HG03521 (cell line): ENCODE data around the gene PABPC1L2A.
"Not testable (repeated sequence)": the region's sequence is repeated elsewhere in the genome, so short reads cannot be mapped to it uniquely, and the experiment has no call there.

Source experiments
- ATAC-seq: cut with Tn5 transposase; IDR thresholded peaks from one replicate; pipeline ENCODE4 v1.9.1; 2021; ENCODE audit warnings: mild to moderate bottlenecking, moderate library complexity; ENCODE audit not compliant: unreplicated experiment

Gene PABPC1L2A

DNA sequence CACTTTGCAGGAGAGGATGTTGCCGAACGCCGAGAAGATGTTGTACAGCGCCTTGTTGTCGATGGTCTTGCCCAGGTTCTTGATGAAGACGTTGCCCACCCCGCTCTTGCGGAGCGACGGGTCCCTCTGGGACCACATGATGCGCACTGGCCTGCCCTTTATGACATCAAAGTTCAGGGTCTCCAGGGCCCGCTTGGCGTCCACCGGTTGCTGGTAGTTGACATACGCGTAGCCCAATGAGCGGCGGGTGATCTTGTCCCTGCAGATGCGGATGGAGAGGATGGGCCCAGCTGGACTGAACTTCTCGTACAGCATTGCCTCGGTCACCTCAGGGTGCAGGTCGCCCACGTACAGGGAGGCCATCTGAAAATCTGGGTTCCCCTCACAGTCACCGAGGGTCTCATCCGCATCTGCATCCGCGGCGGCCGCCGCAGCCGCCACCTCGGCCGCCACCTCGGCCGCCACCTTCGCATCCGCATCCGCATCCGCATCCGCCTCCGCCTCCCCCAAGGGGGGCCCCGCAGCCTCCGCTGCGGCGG lies at the start of gene PABPC1L2A:
TSS of gene PABPC1L2A (minus strand) at position 489 of the 539 bp plus-strand sequence. CDS start at position 363, 126 bp downstream.
- not testable (repeated sequence) for ATAC-seq

DNA sequence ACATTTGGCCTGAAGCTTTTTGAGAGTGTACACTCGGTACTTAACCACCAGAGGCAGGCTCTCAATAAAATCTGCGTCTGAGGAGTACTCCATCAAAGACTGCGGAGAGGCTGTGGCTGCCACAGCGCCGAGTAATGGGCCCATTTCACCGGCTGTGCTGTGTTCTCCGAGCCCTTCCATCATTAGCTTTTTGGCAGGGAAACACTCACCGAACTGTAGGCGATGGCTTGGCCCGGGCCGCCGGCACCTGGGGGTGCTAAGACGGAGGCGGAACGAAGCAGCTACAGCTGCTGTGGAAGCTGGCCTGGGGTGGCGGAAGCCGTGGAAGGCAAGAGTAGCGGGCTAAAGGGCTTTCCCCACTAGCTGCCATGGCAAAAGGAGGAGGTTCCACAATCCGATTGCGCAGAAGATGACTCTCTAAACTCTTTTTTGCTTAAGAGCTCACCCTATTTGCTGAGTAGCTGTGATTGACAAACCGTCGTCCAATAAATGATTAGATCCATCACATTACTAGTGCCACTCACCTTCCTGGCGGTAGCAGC lies 48.5 kb upstream of the PABPC1L2A start:
- ATAC-seq = no peak

DNA sequence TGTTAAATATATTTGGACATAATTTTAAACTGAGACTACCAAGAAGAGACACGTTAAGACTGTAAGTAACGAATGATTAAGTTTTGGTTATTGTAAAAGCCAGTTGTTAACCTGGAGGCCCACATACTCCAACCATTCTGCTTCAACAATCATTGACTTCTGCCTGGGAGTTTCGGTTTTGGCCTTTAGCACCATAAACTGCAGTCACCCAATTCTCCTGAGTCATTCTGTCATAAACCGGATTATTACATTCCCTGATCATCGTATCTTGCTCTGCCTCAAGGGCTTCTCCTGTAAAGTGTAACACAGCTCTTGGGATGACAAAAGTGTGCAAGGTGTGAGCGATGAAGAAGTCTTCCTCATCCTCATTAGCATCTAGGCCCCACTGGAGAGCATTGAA lies 46.9 kb upstream of the PABPC1L2A start:
- no peak for ATAC-seq

DNA sequence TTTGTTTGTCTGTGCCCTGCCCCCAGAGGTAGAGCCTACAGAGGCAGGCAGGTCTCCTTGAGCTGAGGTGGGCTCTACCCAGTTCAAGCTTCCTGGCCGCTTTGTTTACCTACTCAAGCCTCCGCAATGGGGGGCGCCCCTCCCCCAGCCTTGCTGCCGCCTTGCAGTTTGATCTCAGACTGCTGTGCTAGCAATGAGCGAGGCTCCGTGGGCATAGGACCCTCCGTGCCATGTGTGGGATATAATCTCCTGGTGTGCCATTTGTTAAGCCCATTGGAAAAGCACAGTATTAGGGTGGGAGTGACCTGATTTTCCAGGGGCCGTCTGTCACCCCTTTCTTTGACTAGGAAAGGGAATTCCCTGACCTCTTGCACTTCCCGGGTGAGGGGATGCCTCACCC lies 20.2 kb upstream of the PABPC1L2A start:
- ATAC-seq = not testable (repeated sequence)

DNA sequence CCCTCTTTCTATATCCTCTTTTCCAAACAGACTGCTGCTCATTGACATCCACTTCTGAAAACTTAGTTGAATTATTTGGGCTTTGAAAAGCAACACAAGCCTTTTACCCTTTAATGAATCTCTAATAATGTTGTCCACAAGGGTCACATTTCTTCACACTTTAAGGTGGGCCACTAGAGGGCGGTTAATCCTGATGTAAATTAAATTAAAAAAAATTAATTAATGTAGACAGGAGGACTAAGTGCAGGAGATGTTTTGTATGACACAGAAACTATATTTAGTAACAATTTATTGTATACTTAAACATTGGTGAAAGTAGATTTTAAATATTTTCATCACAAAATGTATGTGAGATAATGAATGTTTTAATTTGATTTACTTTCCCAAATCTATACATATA lies 7.5 kb upstream of the PABPC1L2A start:
- ATAC-seq = not testable (repeated sequence)

DNA sequence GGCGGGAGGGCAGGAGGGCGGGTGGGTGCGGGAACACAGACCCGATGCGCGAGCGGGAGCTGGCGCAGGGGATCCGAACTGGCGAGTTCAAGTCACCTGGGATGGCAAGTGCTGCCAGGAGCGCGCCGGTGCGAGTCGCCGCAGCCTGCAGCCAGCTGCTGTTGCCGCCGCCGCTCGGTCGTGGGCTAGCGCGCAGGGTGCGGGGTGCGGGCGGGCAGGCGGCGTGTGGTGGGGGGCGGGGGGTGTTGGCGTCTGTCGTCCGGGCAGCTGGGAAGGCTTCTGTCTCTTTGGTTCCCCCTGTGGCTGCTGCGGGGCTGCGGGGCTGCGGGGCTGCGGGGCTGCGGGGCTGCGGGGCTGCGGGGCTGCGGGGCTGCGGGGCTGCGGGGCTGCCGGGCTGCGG lies 572 bp upstream of the PABPC1L2A start:
- ATAC-seq = not testable (repeated sequence)

DNA sequence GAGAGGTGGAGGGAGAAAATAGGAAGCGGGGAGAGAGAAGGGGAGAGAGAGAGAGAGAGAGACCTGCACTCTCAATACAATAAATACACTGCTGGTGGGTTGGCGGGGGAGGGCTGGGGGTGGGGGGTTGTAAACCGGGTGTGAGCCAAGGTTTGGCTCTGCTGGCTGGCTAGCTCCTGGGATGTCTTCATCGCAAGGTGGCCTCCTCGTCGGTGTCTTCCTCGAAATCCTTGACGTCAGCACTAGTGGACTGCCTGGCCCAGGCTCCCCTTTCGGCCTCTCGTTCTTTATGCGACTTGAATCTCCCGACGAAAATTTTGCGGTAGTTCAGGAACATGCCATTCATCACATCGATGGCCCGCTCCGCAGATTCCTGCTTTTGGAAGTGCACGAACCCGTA lies 715 bp downstream of the PABPC1L2A start:
- ATAC-seq = not testable (repeated sequence)

DNA sequence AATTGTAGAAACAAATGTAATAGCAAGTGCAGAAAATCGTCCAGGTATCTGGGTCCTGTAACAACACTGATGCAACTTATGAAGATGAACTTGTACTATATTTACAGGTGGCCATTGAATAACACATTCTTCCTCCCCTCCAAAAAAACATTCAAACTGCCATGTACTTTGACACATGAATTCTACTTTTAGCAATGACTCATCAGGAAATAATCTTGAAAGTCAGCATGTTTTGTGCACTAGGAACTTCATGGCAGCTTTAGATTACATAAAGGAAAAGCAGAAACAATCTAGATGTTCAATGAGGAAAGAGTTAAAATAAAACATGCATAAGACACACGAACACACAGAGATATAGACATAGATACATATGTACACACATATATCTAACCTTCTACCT lies 2.5 kb downstream of the PABPC1L2A start:
- ATAC-seq = no peak

DNA sequence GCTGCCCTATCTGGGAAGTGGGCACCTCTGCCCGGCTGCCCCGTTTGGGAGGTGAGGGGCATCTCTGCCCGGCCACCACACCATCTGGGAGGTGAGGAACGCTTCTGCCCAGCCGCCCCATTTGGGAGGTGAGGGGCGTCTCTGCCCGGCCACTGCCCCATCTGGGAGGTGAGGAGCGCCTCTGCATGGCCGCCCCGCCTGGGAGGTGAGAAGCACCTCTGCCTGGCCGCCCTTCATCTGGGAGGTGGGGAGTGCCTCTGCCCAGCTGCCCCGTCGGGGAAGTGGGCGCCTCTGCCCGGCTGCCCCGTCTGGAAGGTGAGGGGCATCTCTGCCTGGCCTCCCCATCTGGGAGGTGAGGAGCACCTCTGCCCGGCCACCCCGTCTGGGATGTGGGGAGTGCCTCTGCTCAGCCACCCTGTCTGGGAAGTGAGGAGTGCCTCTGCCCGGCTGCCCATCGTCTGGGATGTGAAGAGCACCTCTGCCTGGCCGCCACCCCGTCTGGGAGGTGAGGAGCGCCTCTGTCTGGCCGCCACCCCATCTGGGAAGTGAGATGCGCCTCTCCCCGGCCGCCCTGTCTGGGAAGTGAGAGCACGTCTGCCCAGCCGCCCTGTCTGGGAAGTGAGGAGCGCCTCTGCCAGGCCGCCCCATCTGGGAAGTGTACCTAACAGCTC lies 9.8 kb downstream of the PABPC1L2A start:
- ATAC-seq = no peak

DNA sequence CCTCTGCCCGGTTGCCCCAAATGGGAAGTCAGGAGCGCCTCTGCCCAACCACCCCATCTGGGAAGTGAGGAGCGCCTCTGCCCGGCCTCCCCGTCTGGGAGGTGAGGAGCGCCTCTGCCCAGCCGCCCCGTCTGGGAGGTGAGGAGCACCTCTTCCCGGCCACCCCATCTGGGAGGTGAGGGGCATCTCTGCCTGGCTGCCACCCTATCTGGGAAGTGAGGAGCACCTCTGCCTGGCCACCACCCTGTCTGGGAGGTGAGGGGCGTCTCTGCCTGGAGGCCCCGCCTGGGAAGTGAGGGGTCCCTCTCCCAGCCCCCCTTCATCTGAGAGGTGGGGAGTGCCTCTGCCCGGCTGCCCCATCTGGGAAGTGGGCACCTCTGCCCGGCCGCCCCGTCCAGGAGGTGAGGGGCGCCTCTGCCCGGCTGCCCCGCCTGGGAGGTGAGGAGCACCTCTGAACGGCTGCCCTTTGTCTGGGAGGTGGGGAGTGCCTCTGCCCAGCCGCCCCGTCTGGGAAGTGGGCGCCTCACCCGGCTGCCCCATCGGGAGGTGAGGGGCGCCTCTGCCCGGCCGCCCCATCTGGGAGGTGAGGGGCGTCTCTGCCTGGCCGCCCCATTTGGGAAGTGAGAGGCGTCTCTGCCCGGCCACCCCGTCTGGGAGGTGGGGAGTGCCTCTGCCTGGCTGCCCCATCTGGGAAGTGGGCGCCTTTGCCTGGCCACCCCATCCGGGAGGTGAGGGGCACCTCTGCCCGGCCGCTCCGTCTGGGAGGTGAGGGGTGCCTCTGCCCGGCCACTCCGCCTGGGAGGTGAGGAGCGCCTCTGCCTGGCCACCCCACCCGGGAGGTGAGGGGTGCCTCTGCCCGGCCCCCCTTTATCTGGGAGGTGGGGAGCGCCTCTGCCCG lies 10.6 kb downstream of the PABPC1L2A start:
- no peak for ATAC-seq

DNA sequence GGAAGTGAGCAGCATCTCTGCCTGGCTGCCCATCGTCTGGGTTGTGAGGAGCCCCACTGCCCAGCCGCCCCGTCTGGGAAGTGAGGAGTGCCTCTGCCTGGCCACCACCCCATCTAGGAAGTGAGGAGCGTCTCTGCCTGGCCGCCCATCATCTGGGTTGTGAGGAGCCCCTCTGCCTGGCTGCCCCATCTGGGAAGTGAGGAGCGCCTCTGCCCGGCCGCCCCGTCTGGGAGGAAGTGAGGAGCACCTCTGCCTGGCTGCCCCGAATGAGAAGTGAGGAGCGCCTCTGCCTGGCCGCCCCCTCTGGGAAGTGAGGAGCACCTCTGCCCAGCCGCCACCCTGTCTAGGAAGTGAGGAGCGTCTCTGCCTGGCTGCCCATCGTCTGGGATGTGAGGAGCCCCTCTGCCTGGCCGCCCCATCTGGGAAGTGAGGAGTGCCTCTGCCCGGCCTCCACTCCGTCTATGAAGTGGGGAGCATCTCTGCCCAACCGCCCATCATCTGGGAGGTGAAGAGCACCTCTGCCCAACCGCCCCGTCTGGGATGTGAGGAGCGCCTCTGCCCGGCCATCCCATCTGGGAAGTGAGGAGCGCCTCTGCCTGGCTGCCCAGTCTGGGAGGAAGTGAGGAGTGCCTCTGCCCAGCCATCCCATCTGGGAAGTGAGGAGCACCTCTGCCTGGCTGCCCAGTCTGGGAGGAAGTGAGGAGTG lies 11.4 kb downstream of the PABPC1L2A start:
- ATAC-seq = not testable (repeated sequence)

DNA sequence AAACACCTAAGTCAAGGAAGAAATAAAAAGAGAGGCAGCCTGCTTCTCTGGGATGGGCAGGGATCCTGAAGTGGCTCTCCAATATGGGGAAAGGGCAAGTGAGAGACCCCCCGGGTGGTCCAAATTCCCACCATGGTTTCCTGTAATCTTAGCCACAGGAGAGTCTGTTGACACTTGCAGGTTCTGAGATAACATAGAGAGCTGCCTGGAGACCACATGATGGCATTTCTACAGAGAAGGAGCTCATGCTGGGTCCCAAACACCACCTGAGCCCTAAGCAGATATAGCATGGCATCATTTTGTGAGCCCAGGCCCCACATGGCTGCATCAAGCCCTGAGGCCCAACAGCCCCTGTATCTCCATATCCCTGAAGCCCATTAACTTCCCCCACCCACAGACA lies 50.4 kb downstream of the PABPC1L2A start:
- ATAC-seq = no peak
